ENCODE results near the gene SEMA6A. TPM values are rescaled to one million over a fixed set of nuclear protein-coding genes. Genes with fewer than 3 reads are reported as not detected.

SEMA6A gene
- polyA plus RNA-seq, 1 donor (not counting 4 experiments of a cell fraction or from before 2014, with no cell fraction given): 0.68 TPM

- dilution Hi-C loops (cut with MboI; ENCODE audit: extremely low pct_ligation_motif_present, low sequenced_read_pairs): no loop called here
- H3K79me2 ChIP-seq (ENCODE audit: control insufficient read depth, insufficient read depth, low read length): no peaks in the 10 kb centered on the region
- no peak for DNase-seq (ENCODE audit: low read depth, low spot score)
Measured at GRCh38 chr5:116544531-116545241, 29.9 kb downstream of the SEMA6A start.

GRCh38 chr5:116543501-116543900 lies 31.1 kb downstream of the SEMA6A start:
- peaks cover 9% of the 10 kb centered on the region for H3K9me3 ChIP-seq (ENCODE audit: control insufficient read depth, low read depth, low read length)
- no peaks in the 10 kb centered on the region for H3K36me3 ChIP-seq (ENCODE audit: control insufficient read depth in 2 of 2, extremely low read depth in 1 of 2, insufficient read depth in 2 of 2, low read length in 2 of 2)
- no peaks in the 10 kb centered on the region for H3K9me1 ChIP-seq (ENCODE audit: control insufficient read depth, extremely low read depth, insufficient read depth, low read length)
- FAIRE-seq (peak; percentile 78), DNase-seq (ENCODE audit: low read depth, low spot score) (peak; percentile 17)
- no peak overlapping the region for H2AFZ ChIP-seq (ENCODE audit: control insufficient read depth, low read length)
- H3K4me3 ChIP-seq (ENCODE audit: control insufficient read depth in 2 of 3, extremely low read depth in 1 of 3, insufficient read depth in 2 of 3, low read depth in 1 of 3, low read length in 3 of 3): no peak overlapping the region
- TF ChIP-seq CTCF (optimal IDR thresholded peaks at IDR 0.05 in 1 of 3, IDR thresholded peaks at IDR 0.05 in 1 of 3, conservative IDR thresholded peaks at IDR 0.05 in 1 of 3; ENCODE audit: extremely low read depth in 1 of 3, insufficient read depth in 2 of 3, low read length in 3 of 3): no peak
- no peak for TF ChIP-seq EZH2 (IDR thresholded peaks at IDR 0.05; ENCODE audit: low read length)
- no peaks in the 10 kb centered on the region for H4K20me1 ChIP-seq (ENCODE audit: control insufficient read depth, extremely low read depth, insufficient read depth, low read length)
- H3K9ac ChIP-seq (ENCODE audit: control insufficient read depth, extremely low read depth, insufficient read depth, low read length): no peak overlapping the region
- H3K4me2 ChIP-seq (ENCODE audit: control insufficient read depth, extremely low read depth, insufficient read depth, low read depth, low read length): no peak overlapping the region
- H3K27ac ChIP-seq (ENCODE audit: control insufficient read depth, insufficient read depth, low read length): no peak overlapping the region
- no peaks in the 10 kb centered on the region for H3K27me3 ChIP-seq (ENCODE audit: control insufficient read depth, extremely low read depth, insufficient read depth, low read length)
- H3K79me2 ChIP-seq (ENCODE audit: control insufficient read depth, insufficient read depth, low read length): no peaks in the 10 kb centered on the region
- dilution Hi-C loops (cut with MboI; ENCODE audit: extremely low pct_ligation_motif_present, low sequenced_read_pairs): no loop called here
- H3K4me1 ChIP-seq (ENCODE audit: control insufficient read depth, extremely low read depth, insufficient read depth, low read length): peaks cover 8% of the 10 kb centered on the region

More at GRCh38 chr5:116544531-116545241, 29.9 kb downstream of the SEMA6A start:
- TF ChIP-seq EZH2 (IDR thresholded peaks at IDR 0.05; ENCODE audit: low read length): no peak
- no peak for TF ChIP-seq CTCF (optimal IDR thresholded peaks at IDR 0.05 in 1 of 3, IDR thresholded peaks at IDR 0.05 in 1 of 3, conservative IDR thresholded peaks at IDR 0.05 in 1 of 3; ENCODE audit: extremely low read depth in 1 of 3, insufficient read depth in 2 of 3, low read length in 3 of 3)
- H3K4me1 ChIP-seq (ENCODE audit: control insufficient read depth, extremely low read depth, insufficient read depth, low read length): peaks cover 8% of the 10 kb centered on the region
- no peak overlapping the region for H3K27ac ChIP-seq (ENCODE audit: control insufficient read depth, insufficient read depth, low read length)
- H3K9ac ChIP-seq (ENCODE audit: control insufficient read depth, extremely low read depth, insufficient read depth, low read length): no peak overlapping the region
- H4K20me1 ChIP-seq (ENCODE audit: control insufficient read depth, extremely low read depth, insufficient read depth, low read length): no peaks in the 10 kb centered on the region
- no peaks in the 10 kb centered on the region for H3K27me3 ChIP-seq (ENCODE audit: control insufficient read depth, extremely low read depth, insufficient read depth, low read length)
- no peak overlapping the region for H3K4me2 ChIP-seq (ENCODE audit: control insufficient read depth, extremely low read depth, insufficient read depth, low read depth, low read length)
- no peak overlapping the region for H2AFZ ChIP-seq (ENCODE audit: control insufficient read depth, low read length)
- no peak overlapping the region for H3K4me3 ChIP-seq (ENCODE audit: control insufficient read depth in 2 of 3, extremely low read depth in 1 of 3, insufficient read depth in 2 of 3, low read depth in 1 of 3, low read length in 3 of 3)
- no peaks in the 10 kb centered on the region for H3K9me1 ChIP-seq (ENCODE audit: control insufficient read depth, extremely low read depth, insufficient read depth, low read length)
- peaks cover 9% of the 10 kb centered on the region for H3K9me3 ChIP-seq (ENCODE audit: control insufficient read depth, low read depth, low read length)
- no peaks in the 10 kb centered on the region for H3K36me3 ChIP-seq (ENCODE audit: control insufficient read depth in 2 of 2, extremely low read depth in 1 of 2, insufficient read depth in 2 of 2, low read length in 2 of 2)
- FAIRE-seq: no peak
